Astrocyte (in vitro differentiated cells and primary cell): ENCODE results near the gene ZDHHC8.

ENCODE experiments used
- EZH2 ChIP-seq: IDR thresholded peaks from 2 replicates; pipeline ENCODE4 v1.6.1; 2012; ENCODE audit warnings: mild to moderate bottlenecking, low read length, inconsistent platforms; ENCODE audit not compliant: insufficient read depth
- TF ChIP-seq, protein P1 (sequence below): IDR thresholded peaks from 2 replicates; pipeline ENCODE4 v1.5.1; 2011; ENCODE audit warnings: low read depth, mild to moderate bottlenecking, inconsistent platforms, low read length, moderate library complexity; ENCODE audit not compliant: insufficient read depth

DNA sequence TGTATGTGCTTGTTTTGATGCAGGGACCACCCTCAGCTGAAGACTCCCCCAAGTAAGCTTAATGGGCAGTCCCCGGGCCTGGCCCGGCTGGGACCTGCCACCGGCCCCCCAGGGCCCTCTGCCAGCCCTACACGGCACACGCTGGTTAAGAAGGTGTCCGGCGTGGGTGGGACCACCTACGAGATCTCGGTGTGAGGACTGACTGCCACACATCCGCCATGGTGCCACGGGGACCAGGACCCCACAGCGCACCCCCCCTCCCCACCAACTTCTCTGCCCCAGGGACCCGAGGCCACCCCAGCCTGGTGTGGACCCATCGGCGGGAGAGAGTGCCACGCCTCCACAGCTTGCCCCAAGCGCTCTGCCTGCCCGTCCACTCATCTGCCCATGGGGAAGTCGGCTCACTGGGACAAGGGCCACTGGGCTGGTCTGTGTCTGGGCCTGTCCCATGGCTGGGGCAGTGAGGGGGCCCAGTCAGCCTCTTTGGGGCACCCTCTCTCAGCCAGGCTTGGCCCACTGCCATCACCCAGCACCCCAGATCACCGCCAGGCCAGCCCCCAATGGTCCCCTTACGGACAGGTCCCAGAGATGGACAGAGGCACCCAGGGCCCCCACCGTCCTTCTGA, 13.7 kb downstream of the ZDHHC8 start:
- TF ChIP-seq, protein P1, sequence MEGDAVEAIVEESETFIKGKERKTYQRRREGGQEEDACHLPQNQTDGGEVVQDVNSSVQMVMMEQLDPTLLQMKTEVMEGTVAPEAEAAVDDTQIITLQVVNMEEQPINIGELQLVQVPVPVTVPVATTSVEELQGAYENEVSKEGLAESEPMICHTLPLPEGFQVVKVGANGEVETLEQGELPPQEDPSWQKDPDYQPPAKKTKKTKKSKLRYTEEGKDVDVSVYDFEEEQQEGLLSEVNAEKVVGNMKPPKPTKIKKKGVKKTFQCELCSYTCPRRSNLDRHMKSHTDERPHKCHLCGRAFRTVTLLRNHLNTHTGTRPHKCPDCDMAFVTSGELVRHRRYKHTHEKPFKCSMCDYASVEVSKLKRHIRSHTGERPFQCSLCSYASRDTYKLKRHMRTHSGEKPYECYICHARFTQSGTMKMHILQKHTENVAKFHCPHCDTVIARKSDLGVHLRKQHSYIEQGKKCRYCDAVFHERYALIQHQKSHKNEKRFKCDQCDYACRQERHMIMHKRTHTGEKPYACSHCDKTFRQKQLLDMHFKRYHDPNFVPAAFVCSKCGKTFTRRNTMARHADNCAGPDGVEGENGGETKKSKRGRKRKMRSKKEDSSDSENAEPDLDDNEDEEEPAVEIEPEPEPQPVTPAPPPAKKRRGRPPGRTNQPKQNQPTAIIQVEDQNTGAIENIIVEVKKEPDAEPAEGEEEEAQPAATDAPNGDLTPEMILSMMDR, result no peak
- no peak for TF ChIP-seq EZH2
